Pancreas (tissue), 10 donors: ENCODE data around the gene KLF17. TPM values are rescaled to one million over a fixed set of nuclear protein-coding genes. Genes with fewer than 3 reads are reported as not detected.
"Not testable (repeated sequence)": the region's sequence is repeated elsewhere in the genome, so short reads cannot be mapped to it uniquely, and the experiment has no call there.

ENCODE experiments used
- ATAC-seq, 4 donors: fragments of 200-7000 bp; cut with Tn5 transposase; one replicate each; pipeline versions ENCODE4 v1.8.0 to v1.9.1; 2020; ENCODE audit warnings: mild to moderate bottlenecking in 4 of 4, moderate library complexity in 4 of 4
- DNase-seq, 6 donors: peaks; one replicate each; pipeline ENCODE4 v3.0.0-alpha.2; 2020
- FAIRE-seq: peaks from 2 replicates; lab custom pipeline; 2012; peaks lifted over from hg19 to GRCh38; lab: Jason Lieb, UNC
- H3K27ac ChIP-seq, 4 donors: fragments of 200-600 bp; sonication (generic); 1 replicate in 3 of 4; 2 replicates in 1 of 4; pipeline versions ENCODE4 v1.5.0 to v1.8.0; 2020
- H3K27me3 ChIP-seq, 4 donors: fragments of 200-600 bp; one replicate each; pipeline ENCODE4 v1.8.0; 2021
- H3K36me3 ChIP-seq, 3 donors: fragments of 200-600 bp; sonication (generic) in 1 of 3; one replicate each; pipeline versions ENCODE4 v1.5.0 to v1.8.0; 2020 to 2021
- H3K4me1 ChIP-seq, 3 donors: fragments of 200-600 bp; one replicate each; pipeline ENCODE4 v1.8.0; 2021
- H3K4me3 ChIP-seq, 4 donors: fragments of 200-600 bp; sonication (generic) in 2 of 4; one replicate each; pipeline versions ENCODE4 v1.5.0 to v1.8.0; 2020 to 2021
- H3K9me3 ChIP-seq, 4 donors: fragments of 200-600 bp; one replicate each; pipeline ENCODE4 v1.8.0; 2021
- WGBS, 2 donors: extraction: QIAGEN DNeasy Blood & Tissue Kit; methylation state at CpG; one replicate each; pipeline ENCODE4 v1.1.7; 2013; 5-methylcytosine and 5-hydroxymethylcytosine counted together
- intact Hi-C, 3 donors: fragments of 100-400 bp; cut with DNase I; formaldehyde crosslinking; loops; one replicate each; pipeline versions ENCODE4 v1.11.1 to v1.14.2; 2022
- polyA plus RNA-seq, 2 donors: library from polyadenylated mRNA; stranded (reverse); fragments of 200-250 nt; gene quantifications; one replicate each; pipeline ENCODE4 v1.2.3, GENCODE V29; 2013
- total RNA-seq, 6 donors: library from RNA; stranded (reverse); fragmentation: NEBNext Ultra II Directional in 4 of 6; extraction: Animal tissue kit (Norgen Biotek cat#: 25700) in 4 of 6; gene quantifications; one replicate each; pipeline versions ENCODE4 v1.2.1 to v1.2.4, GENCODE V29; 2021 to 2023
- TF ChIP-seq, protein P1 (sequence below), 4 donors: fragments of 200-600 bp; sonication (generic) in 3 of 4; IDR thresholded peaks; one replicate each; pipeline versions ENCODE4 v1.5.0 to v1.8.0; 2021; ENCODE audit warnings: antibody characterized with exemption in 4 of 4
- donor health status: healthy with polysubstance abuse.
- donor health status: DM: no; HTN: no; CAD: no; lungs with moderate emphysema.
- donor health status: DM: no; HTN: no; CAD: no.
- donor health status: control.
- donor health status: control.
- donor health status: Bipolar disorder and iron deficiency.
- donor health status: DM: yes; HTN: yes; CAD: no.
- donor health status: DM: no; HTN: no; CAD: no.
- donor health status: DM: no; HTN: no; CAD: no.
- donor health status: DM: yes; HTN: yes; CAD: no.

KLF17 gene
- total and polyA plus RNA-seq, 8 donors = 0.12 TPM; not detected in 7

DNA sequence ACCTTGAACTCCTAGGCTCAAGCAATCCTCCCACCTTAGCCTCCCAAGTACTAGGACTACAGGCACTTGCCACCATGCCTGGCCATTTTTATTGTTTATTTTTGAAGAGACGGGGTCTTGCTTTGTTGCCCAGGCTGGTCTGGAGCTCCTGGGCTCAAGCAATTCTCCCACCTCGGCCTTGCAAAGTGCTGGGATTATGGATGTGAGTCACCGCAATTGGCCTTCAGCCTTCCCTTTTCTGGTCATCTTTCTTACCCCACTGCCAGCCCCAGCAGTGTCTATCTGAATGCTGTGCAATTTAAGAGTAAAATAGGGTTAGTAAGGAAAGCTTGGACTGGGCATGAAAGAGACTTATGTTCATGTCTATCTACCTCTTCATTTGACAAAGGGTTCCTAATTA lies 6.1 kb upstream of the KLF17 start:
- FAIRE-seq (no peak), ATAC-seq (no peak), DNase-seq (no peak)
- Histone ChIP-seq H3K36me3 (no peaks in the 10 kb centered on the region), H3K9me3 (no peaks in the 10 kb centered on the region), H3K27ac (no peak overlapping the region), H3K4me3 (no peak overlapping the region), H3K27me3 (no peaks in the 10 kb centered on the region), H3K4me1 (no peaks in the 10 kb centered on the region)
- intact Hi-C loops = no loop called here
- whole genome bisulfite sequencing, 2 donors = 70 to 81% methylated on average over 3 of the region's 3 CpGs
- TF ChIP-seq, protein P1, sequence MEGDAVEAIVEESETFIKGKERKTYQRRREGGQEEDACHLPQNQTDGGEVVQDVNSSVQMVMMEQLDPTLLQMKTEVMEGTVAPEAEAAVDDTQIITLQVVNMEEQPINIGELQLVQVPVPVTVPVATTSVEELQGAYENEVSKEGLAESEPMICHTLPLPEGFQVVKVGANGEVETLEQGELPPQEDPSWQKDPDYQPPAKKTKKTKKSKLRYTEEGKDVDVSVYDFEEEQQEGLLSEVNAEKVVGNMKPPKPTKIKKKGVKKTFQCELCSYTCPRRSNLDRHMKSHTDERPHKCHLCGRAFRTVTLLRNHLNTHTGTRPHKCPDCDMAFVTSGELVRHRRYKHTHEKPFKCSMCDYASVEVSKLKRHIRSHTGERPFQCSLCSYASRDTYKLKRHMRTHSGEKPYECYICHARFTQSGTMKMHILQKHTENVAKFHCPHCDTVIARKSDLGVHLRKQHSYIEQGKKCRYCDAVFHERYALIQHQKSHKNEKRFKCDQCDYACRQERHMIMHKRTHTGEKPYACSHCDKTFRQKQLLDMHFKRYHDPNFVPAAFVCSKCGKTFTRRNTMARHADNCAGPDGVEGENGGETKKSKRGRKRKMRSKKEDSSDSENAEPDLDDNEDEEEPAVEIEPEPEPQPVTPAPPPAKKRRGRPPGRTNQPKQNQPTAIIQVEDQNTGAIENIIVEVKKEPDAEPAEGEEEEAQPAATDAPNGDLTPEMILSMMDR (IDR thresholded peaks at IDR 0.05) = no peak

GRCh38 chr1:44113095-44113609 lies 5.5 kb upstream of the KLF17 start:
- no peaks in the 10 kb centered on the region for H3K9me3 ChIP-seq
- no peaks in the 10 kb centered on the region for H3K27me3 ChIP-seq
- no peak overlapping the region for H3K27ac ChIP-seq
- ATAC-seq (no peak), DNase-seq (no peak), FAIRE-seq (no peak)
- intact Hi-C loops = no loop called here
- TF ChIP-seq, protein P1 (IDR thresholded peaks at IDR 0.05) = no peak
- no peaks in the 10 kb centered on the region for H3K4me1 ChIP-seq
- WGBS, 2 donors = 55 to 67% methylated on average over 2 of the region's 2 CpGs
- no peaks in the 10 kb centered on the region for H3K36me3 ChIP-seq
- no peak overlapping the region for H3K4me3 ChIP-seq

- no peaks in the 10 kb centered on the region for H3K9me3 ChIP-seq
- no peak overlapping the region for H3K4me3 ChIP-seq
- FAIRE-seq (no peak), ATAC-seq (no peak), DNase-seq (no peak)
- no peaks in the 10 kb centered on the region for H3K27me3 ChIP-seq
- H3K36me3 ChIP-seq = no peaks in the 10 kb centered on the region
- no peaks in the 10 kb centered on the region for H3K4me1 ChIP-seq
- WGBS, 2 donors = 70 to 79% methylated on average over 7 of the region's 7 CpGs
- intact Hi-C loops = no loop called here
- TF ChIP-seq, protein P1 (IDR thresholded peaks at IDR 0.05) = no peak
- no peak overlapping the region for H3K27ac ChIP-seq
Measured at GRCh38 chr1:44114098-44114497, 4.5 kb upstream of the KLF17 start.

- H3K36me3 ChIP-seq = not testable (repeated sequence)
Measured at GRCh38 chr1:44117272-44117671, 1.3 kb upstream of the KLF17 start.

DNA sequence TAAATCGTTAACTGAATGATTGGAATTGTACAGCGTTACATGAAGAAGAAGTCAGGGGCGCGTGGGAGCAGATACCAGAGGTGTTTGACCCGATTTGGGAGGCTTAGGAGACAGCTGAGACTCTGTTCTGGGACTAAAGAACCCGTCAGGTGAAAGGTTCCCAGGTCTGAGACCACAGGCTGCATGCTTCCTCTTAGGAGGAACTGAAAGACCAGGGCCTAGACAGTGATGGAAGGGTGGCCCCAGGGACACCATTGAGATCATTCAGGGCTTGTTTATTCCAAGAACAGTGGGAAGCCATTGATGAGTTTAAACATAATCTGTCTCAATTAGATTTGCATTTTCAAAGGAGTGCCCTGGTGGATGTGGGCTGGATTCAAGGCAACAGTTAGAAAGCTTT lies 904 bp downstream of the KLF17 start:
- Histone ChIP-seq H3K4me1 (no peaks in the 10 kb centered on the region), H3K27ac (no peak overlapping the region), H3K9me3 (no peaks in the 10 kb centered on the region), H3K36me3 (no peaks in the 10 kb centered on the region), H3K4me3 (no peak overlapping the region), H3K27me3 (no peaks in the 10 kb centered on the region)
- intact Hi-C loops = no loop called here
- TF ChIP-seq, protein P1 (IDR thresholded peaks at IDR 0.05) = no peak
- DNase-seq (no peak), ATAC-seq (no peak), FAIRE-seq (no peak)
- 75 to 80% methylated on average over 6 of the region's 6 CpGs for WGBS, 2 donors

More at GRCh38 chr1:44117272-44117671, 1.3 kb upstream of the KLF17 start:
- H3K27me3 ChIP-seq, H3K4me1 ChIP-seq, ATAC-seq, H3K4me3 ChIP-seq, DNase-seq, intact Hi-C loops, FAIRE-seq, H3K9me3 ChIP-seq, H3K27ac ChIP-seq: not testable (repeated sequence)
- WGBS, 2 donors = 93 to 97% methylated on average over 10 of the region's 10 CpGs
